SU-DHL-6 (cell line): ENCODE results near the gene TANGO6.

ENCODE experiments used
- H2AFZ ChIP-seq: fragments of 200-600 bp; sonication (generic); 2 replicates; pipeline ENCODE4 v1.6.1; 2014; ENCODE audit warnings: low read depth, mild to moderate bottlenecking, moderate library complexity, mixed read lengths, antibody characterized with exemption, low read length; ENCODE audit not compliant: severe bottlenecking
- H3F3A ChIP-seq: fragments of 200-600 bp; shearing (Covaris generic); 2 replicates; pipeline ENCODE4 v1.6.0; 2016; ENCODE audit warnings: antibody characterized with exemption, mild to moderate bottlenecking; ENCODE audit not compliant: insufficient read depth
- H3K27ac ChIP-seq: fragments of 200-600 bp; sonication (generic); 2 replicates; pipeline ENCODE4 v1.5.1; 2016; ENCODE audit warnings: low read depth, mild to moderate bottlenecking, low read length, moderate library complexity, mixed read lengths
- H3K27me3 ChIP-seq: fragments of 200-600 bp; sonication (generic), shearing (Covaris generic); 2 replicates; pipeline ENCODE4 v1.6.0; 2014; ENCODE audit warnings: mild to moderate bottlenecking, low read length
- H3K36me3 ChIP-seq: fragments of 200-600 bp; sonication (generic); 2 replicates; pipeline ENCODE4 v1.6.1; 2014; ENCODE audit warnings: mild to moderate bottlenecking, low read length, mixed read lengths
- H3K4me2 ChIP-seq: fragments of 300-600, 200-600 bp; shearing (Covaris generic), sonication (generic); 2 replicates; pipeline ENCODE4 v1.6.0; 2014; ENCODE audit warnings: low read length, low read depth, mild to moderate bottlenecking; ENCODE audit not compliant: poor library complexity, severe bottlenecking
- H3K4me3 ChIP-seq: fragments of 200-600 bp; sonication (generic); 2 replicates; pipeline ENCODE4 v1.5.1; 2014; ENCODE audit warnings: antibody characterized with exemption, low read length, mild to moderate bottlenecking, mixed read lengths; ENCODE audit not compliant: insufficient read depth, poor library complexity, severe bottlenecking
- H3K79me2 ChIP-seq: fragments of 200-600 bp; sonication (generic); 2 replicates; pipeline ENCODE4 v1.6.1; 2014; ENCODE audit warnings: mild to moderate bottlenecking, low read length, moderate library complexity; ENCODE audit not compliant: insufficient read depth
- H3K9ac ChIP-seq: fragments of 200-600 bp; sonication (generic); 2 replicates; pipeline ENCODE4 v1.7.0; 2014; ENCODE audit warnings: mild to moderate bottlenecking, low read length
- H3K9me2 ChIP-seq: fragments of 200-600 bp; sonication (generic); replicated peaks from 2 replicates; pipeline ENCODE4 v1.6.1; 2014; ENCODE audit warnings: low read length; ENCODE audit not compliant: insufficient read depth
- H3K9me3 ChIP-seq: fragments of 200-600 bp; sonication (generic); 2 replicates; pipeline ENCODE4 v1.6.1; 2014; ENCODE audit warnings: low read length, mixed read lengths; ENCODE audit not compliant: insufficient read depth
- H4K20me1 ChIP-seq: fragments of 200-600 bp; sonication (generic); 2 replicates; pipeline ENCODE4 v1.6.1; 2014; ENCODE audit warnings: low read depth, mild to moderate bottlenecking, antibody characterized with exemption, low read length, moderate library complexity, mixed read lengths
- EZH2phosphoT487 ChIP-seq: fragments of 200-600 bp; sonication (generic), shearing (Covaris generic); conservative IDR thresholded peaks from 2 replicates; pipeline ENCODE4 v1.6.1; 2018; ENCODE audit warnings: mild to moderate bottlenecking, antibody characterized with exemption, low read length, moderate library complexity, mixed read lengths
- TF ChIP-seq, protein P1 (sequence below): fragments of 200-600 bp; sonication (generic); IDR thresholded peaks from one replicate; pipeline ENCODE4 v1.5.1; 2017; ENCODE audit warnings: antibody characterized with exemption, mild to moderate bottlenecking, low read length, moderate library complexity; ENCODE audit not compliant: insufficient read depth, poor library complexity, severe bottlenecking

TANGO6 gene

DNA sequence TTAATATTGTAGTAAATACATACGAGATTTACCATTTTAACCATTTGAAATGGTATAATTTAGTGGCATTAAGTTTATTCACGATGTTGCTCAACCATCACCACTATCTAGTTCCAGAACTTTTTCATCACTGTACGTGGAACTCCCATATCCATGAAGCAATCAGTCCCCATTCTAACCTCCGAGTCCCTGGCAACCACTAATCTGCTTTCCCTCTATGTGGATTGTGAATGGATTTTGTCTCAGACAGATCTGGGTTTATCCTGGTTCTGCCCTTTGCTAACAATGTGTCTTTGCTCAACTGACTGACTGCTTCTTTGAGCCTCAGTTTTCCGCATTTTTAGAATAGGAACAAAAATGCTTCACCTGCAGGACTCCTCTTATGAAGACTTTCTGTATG is 51.4 kb downstream of the TANGO6 start:
- H3K9me2 ChIP-seq: no peaks in the 10 kb centered on the region
- no peak overlapping the region for H3K9ac ChIP-seq

DNA sequence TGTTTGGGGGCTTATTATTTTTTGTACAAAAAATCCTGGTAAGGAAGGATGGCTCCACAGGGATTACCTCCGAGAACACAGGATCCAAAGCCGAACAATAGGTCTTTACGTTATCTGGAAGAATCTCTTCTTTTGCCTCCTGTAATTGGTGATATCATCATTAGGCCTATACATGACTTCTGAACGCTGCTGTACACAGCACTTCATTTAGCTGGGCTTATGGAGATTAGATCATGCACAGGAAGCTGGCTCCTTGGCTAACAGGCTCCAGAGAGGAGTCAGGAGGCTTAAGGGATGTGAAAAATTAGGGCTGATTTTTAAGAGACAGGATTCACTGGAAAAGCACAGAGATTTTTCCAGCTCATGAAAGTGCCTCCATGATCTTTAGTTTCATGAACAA is 54.7 kb downstream of the TANGO6 start:
- Histone ChIP-seq H4K20me1 (no peaks in the 10 kb centered on the region), H3K4me2 (no peak overlapping the region), H3K4me3 (no peak overlapping the region), H3K27ac (no peak overlapping the region), H2AFZ (no peak overlapping the region), H3K9ac (no peak overlapping the region), H3K27me3 (no peaks in the 10 kb centered on the region), H3K9me3 (no peaks in the 10 kb centered on the region), H3K9me2 (no peaks in the 10 kb centered on the region), H3K79me2 (no peaks in the 10 kb centered on the region), H3F3A (no peaks in the 10 kb centered on the region), H3K36me3 (no peaks in the 10 kb centered on the region)
- TF ChIP-seq, protein P1, sequence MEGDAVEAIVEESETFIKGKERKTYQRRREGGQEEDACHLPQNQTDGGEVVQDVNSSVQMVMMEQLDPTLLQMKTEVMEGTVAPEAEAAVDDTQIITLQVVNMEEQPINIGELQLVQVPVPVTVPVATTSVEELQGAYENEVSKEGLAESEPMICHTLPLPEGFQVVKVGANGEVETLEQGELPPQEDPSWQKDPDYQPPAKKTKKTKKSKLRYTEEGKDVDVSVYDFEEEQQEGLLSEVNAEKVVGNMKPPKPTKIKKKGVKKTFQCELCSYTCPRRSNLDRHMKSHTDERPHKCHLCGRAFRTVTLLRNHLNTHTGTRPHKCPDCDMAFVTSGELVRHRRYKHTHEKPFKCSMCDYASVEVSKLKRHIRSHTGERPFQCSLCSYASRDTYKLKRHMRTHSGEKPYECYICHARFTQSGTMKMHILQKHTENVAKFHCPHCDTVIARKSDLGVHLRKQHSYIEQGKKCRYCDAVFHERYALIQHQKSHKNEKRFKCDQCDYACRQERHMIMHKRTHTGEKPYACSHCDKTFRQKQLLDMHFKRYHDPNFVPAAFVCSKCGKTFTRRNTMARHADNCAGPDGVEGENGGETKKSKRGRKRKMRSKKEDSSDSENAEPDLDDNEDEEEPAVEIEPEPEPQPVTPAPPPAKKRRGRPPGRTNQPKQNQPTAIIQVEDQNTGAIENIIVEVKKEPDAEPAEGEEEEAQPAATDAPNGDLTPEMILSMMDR: no peak
- no peak for TF ChIP-seq EZH2phosphoT487

More for the DNA sequence above, 51.4 kb downstream of the TANGO6 start:
- H3K4me3 ChIP-seq: no peak overlapping the region
- H4K20me1 ChIP-seq: no peaks in the 10 kb centered on the region
- no peaks in the 10 kb centered on the region for H3K27me3 ChIP-seq
- no peak for TF ChIP-seq EZH2phosphoT487
- TF ChIP-seq, protein P1: no peak
- H3K9me3 ChIP-seq: no peaks in the 10 kb centered on the region
- no peaks in the 10 kb centered on the region for H3F3A ChIP-seq
- H3K36me3 ChIP-seq: no peaks in the 10 kb centered on the region
- H3K4me2 ChIP-seq: no peak overlapping the region
- no peak overlapping the region for H3K27ac ChIP-seq
- no peak overlapping the region for H2AFZ ChIP-seq
- H3K79me2 ChIP-seq: no peaks in the 10 kb centered on the region

DNA sequence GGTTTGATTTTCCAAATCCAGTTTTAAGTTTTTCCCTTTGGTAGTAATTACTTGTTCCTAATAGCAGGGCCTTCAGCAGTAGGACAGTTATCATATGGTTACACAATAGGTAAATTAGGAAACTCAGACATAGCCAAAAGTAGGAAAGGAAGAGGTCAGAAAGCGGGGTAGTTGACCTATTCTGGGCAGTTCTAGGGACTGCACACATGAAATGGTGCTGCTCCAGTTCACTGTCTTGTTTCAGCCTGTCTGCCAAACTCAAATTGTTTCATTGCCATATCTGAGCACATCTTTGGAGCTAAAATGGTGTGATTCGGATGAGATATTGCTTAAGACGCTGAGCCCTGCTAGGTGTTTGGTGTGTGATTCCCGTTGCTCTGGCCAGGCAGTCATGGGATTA is 56.7 kb downstream of the TANGO6 start:
- Histone ChIP-seq H3K4me3 (no peak overlapping the region), H3F3A (no peaks in the 10 kb centered on the region), H3K9me2 (no peaks in the 10 kb centered on the region), H3K4me2 (no peak overlapping the region), H3K27me3 (no peaks in the 10 kb centered on the region), H3K27ac (no peak overlapping the region), H2AFZ (no peak overlapping the region), H3K9ac (no peak overlapping the region), H3K79me2 (no peaks in the 10 kb centered on the region), H3K9me3 (no peaks in the 10 kb centered on the region), H4K20me1 (no peaks in the 10 kb centered on the region), H3K36me3 (no peaks in the 10 kb centered on the region)
- TF ChIP-seq, protein P1: no peak
- TF ChIP-seq EZH2phosphoT487: no peak
